Left lung (tissue), 8 donors: ENCODE data around the gene EHMT1. TPM values are rescaled to one million over a fixed set of nuclear protein-coding genes. Genes with fewer than 3 reads are reported as not detected.

ENCODE experiments used
- microRNA-seq, 2 donors: library from miRNA; unstranded; fragments of <30 nt; microRNA quantifications; one replicate each; pipeline ENCODE4, GENCODE V29; 2019
- polyA plus RNA-seq, 6 donors: library from polyadenylated mRNA; unstranded; fragments of 120-200 nt; gene quantifications; one replicate each; pipeline ENCODE4 v1.2.1, GENCODE V29; 2013; ENCODE audit not compliant: insufficient read length in 6 of 6
- total RNA-seq, 2 donors: library from RNA; stranded (reverse); fragmentation: NEBNext Ultra II Directional; extraction: Animal tissue kit (Norgen Biotek cat#: 25700); gene quantifications; one replicate each; pipeline ENCODE4 v1.2.1, GENCODE V29; 2021
- donor health status: DM: no; HTN: yes; CAD: no.
- donor health status: DM: no; HTN: no; CAD: no.

EHMT1 gene
- total and polyA plus RNA-seq, 8 donors = 71.5 to 92.7 (median 82.7) TPM

Small RNA genes within 50 kb of the gene (microRNA-seq; reads per million reads assigned to microRNA genes)
- 0.14 to 0.17 reads per million in 2 donors for gene MIR602

Other genes starting within 250 kb of the EHMT1 start
- gene EXD3, start 195.8 kb upstream of the EHMT1 start, total RNA-seq = 10 to 100 TPM; 13.7 to 21.8 TPM
- gene EXD3, start 195.8 kb upstream of the EHMT1 start, polyA plus RNA-seq = 10 to 100 TPM; 13.2 to 21.0 (median 16.6) TPM
- gene NOXA1, start 195.6 kb upstream of the EHMT1 start, total RNA-seq = 1 to 10 TPM; 6.1 to 8.7 TPM
- gene NOXA1, start 195.6 kb upstream of the EHMT1 start, polyA plus RNA-seq = 1 to 10 TPM; 4.5 to 7.3 (median 6.9) TPM
- gene ENTPD8, start 177.6 kb upstream of the EHMT1 start, total RNA-seq = under 1 TPM in 1 of 2 donors, not detected in 1; 0.15 TPM
- gene ENTPD8, start 177.6 kb upstream of the EHMT1 start, polyA plus RNA-seq = under 1 TPM; 0.33 to 0.68 (median 0.46) TPM
- gene NSMF, start 159.7 kb upstream of the EHMT1 start, total RNA-seq = 10 to 100 TPM; 29.5 to 31.4 TPM
- gene NSMF, start 159.7 kb upstream of the EHMT1 start, polyA plus RNA-seq = 10 to 100 TPM; 31.7 to 46.5 (median 37.4) TPM
- gene PNPLA7, start 68.6 kb upstream of the EHMT1 start, total RNA-seq = 1 to 10 TPM; 2.9 to 6.3 TPM
- 1 to 10 TPM; 3.3 to 8.9 (median 4.9) TPM for gene PNPLA7, start 68.6 kb upstream of the EHMT1 start, polyA plus RNA-seq
- 10 to 100 TPM; 30.2 to 49.1 TPM for gene MRPL41, start 67.1 kb upstream of the EHMT1 start, total RNA-seq
- 10 to 100 TPM; 10.9 to 22.2 (median 15.0) TPM for gene MRPL41, start 67.1 kb upstream of the EHMT1 start, polyA plus RNA-seq
- 10 to 100 TPM; 25.6 to 26.8 TPM for gene DPH7, start 40.1 kb upstream of the EHMT1 start, total RNA-seq
- gene DPH7, start 40.1 kb upstream of the EHMT1 start, polyA plus RNA-seq = 10 to 100 TPM; 43.2 to 69.2 (median 55.6) TPM
- gene ZMYND19, start 28.5 kb upstream of the EHMT1 start, total RNA-seq = 10 to 100 TPM; 22.3 to 30.5 TPM
- gene ZMYND19, start 28.5 kb upstream of the EHMT1 start, polyA plus RNA-seq = 10 to 100 TPM; 15.3 to 25.0 (median 20.5) TPM
- gene ARRDC1, start 13.3 kb upstream of the EHMT1 start, total RNA-seq = 10 to 100 TPM; 63.6 to 77.3 TPM
- gene ARRDC1, start 13.3 kb upstream of the EHMT1 start, polyA plus RNA-seq = 10 to 100 TPM; 26.2 to 43.9 (median 31.7) TPM